Esophagus squamous epithelium (tissue), 4 donors: ENCODE data around the gene AXIN1.

Source experiments
- CTCF ChIP-seq, 6 experiments: fragments of 450-650 bp in 4 of 6; fragments of 200-600 bp in 2 of 6; sonication (generic) in 2 of 6; IDR thresholded peaks; one replicate each; pipeline ENCODE4 v1.5.1; 2016 to 2019; ENCODE audit warnings: antibody characterized with exemption in 6 of 6, mild to moderate bottlenecking in 4 of 6, moderate library complexity in 4 of 6
- POLR2A ChIP-seq, 4 donors: fragments of 450-650 bp; IDR thresholded peaks; one replicate each; pipeline ENCODE4 v1.6.1; 2017; ENCODE audit warnings: antibody characterized with exemption in 4 of 4, mild to moderate bottlenecking in 4 of 4, moderate library complexity in 3 of 4

- TF ChIP-seq CTCF (IDR thresholded peaks at IDR 0.05) = no peak
- no peak for TF ChIP-seq POLR2A (IDR thresholded peaks at IDR 0.05)
These were observed 98.1 kb downstream of the AXIN1 start for GRCh38 chr16:254461-254860.
